Smooth muscle cell (in vitro differentiated cells): ENCODE measurements around the gene PBX4. TPM values are rescaled to one million over a fixed set of nuclear protein-coding genes. Genes with fewer than 3 reads are reported as not detected.

ENCODE experiments used
- DNase-seq: peaks from one replicate; lab custom pipeline; 2025; ENCODE audit not compliant: unreplicated experiment; lab: John Stamatoyannopoulos, UW
- H2AFZ ChIP-seq: fragments of 200-600 bp; sonication (generic); 2 replicates; pipeline ENCODE4 v1.6.0; 2016; ENCODE audit warnings: antibody characterized with exemption, low read depth, mild to moderate bottlenecking
- H3F3A ChIP-seq: fragments of 200-600 bp; sonication (generic); 2 replicates; pipeline ENCODE4 v1.6.0; 2017; ENCODE audit warnings: antibody characterized with exemption, low read depth
- H3K27ac ChIP-seq: fragments of 200-600 bp; sonication (generic); 2 replicates; pipeline ENCODE4 v1.5.1; 2016; ENCODE audit warnings: low read depth, mild to moderate bottlenecking
- H3K27me3 ChIP-seq: fragments of 200-600 bp; sonication (generic); 2 replicates; pipeline ENCODE4 v1.6.1; 2016; ENCODE audit warnings: low read depth, mild to moderate bottlenecking
- H3K36me3 ChIP-seq: fragments of 200-600 bp; sonication (generic); 2 replicates; pipeline ENCODE4 v1.5.1; 2016; ENCODE audit warnings: low read depth
- H3K4me1 ChIP-seq: fragments of 200-600 bp; sonication (generic); 2 replicates; pipeline ENCODE4 v1.5.1; 2016; ENCODE audit warnings: low read depth
- H3K4me2 ChIP-seq: fragments of 200-600 bp; sonication (generic); 2 replicates; pipeline ENCODE4 v1.6.0; 2016; ENCODE audit warnings: mild to moderate bottlenecking
- H3K4me3 ChIP-seq: fragments of 200-600 bp; sonication (generic); 2 replicates; pipeline ENCODE4 v1.5.1; 2016; ENCODE audit warnings: mild to moderate bottlenecking
- H3K79me2 ChIP-seq: fragments of 200-600 bp; sonication (generic); 2 replicates; pipeline ENCODE4 v1.6.0; 2016; ENCODE audit warnings: low read depth, mild to moderate bottlenecking
- H3K9ac ChIP-seq: fragments of 200-600 bp; sonication (generic); 2 replicates; pipeline ENCODE4 v1.6.0; 2016; ENCODE audit warnings: low read depth
- H3K9me3 ChIP-seq: fragments of 200-600 bp; sonication (generic); replicated peaks from 2 replicates; pipeline ENCODE4 v1.5.1; 2016; ENCODE audit warnings: low read depth
- H4K20me1 ChIP-seq: fragments of 200-600 bp; sonication (generic); 2 replicates; pipeline ENCODE4 v1.6.0; 2016; ENCODE audit warnings: low read depth
- CTCF ChIP-seq: fragments of 200-600 bp; sonication (generic); IDR thresholded peaks from 2 replicates; pipeline ENCODE4 v1.5.1; 2017; ENCODE audit warnings: borderline replicate concordance, mild to moderate bottlenecking, antibody characterized with exemption; ENCODE audit not compliant: insufficient read depth, poor library complexity, severe bottlenecking
- WGBS: methylation state at CpG from one replicate; pipeline ENCODE4 v1.1.7; 2016; ENCODE audit warnings: low lambda C conversion rate; 5-methylcytosine and 5-hydroxymethylcytosine counted together
- polyA plus RNA-seq: library from polyadenylated mRNA; unstranded; fragments of >200 nt; fragmentation: Nextera tagmentation; extraction: Ambion mirVana; gene quantifications from 2 replicates; pipeline ENCODE4 v1.2.1, GENCODE V29; 2016
- total RNA-seq: library from RNA; depleted of rRNA; stranded (reverse); fragments of >200 nt; gene quantifications from 2 replicates; pipeline ENCODE4 v1.2.3, GENCODE V29; 2014

PBX4 gene
- total and polyA plus RNA-seq, 2 experiments from 2014 or later: 1.7 to 2.5 TPM

GRCh38 chr19:19568802-19569756, 49.4 kb downstream of the PBX4 start:
- Histone ChIP-seq H3K36me3 (no peaks in the 10 kb centered on the region), H3K4me2 (no peak overlapping the region), H3K27ac (no peak overlapping the region), H3K4me1 (no peaks in the 10 kb centered on the region), H3K27me3 (no peaks in the 10 kb centered on the region), H4K20me1 (no peaks in the 10 kb centered on the region), H3K9me3 (no peaks in the 10 kb centered on the region), H3F3A (no peaks in the 10 kb centered on the region), H3K9ac (no peak overlapping the region), H3K4me3 (no peak overlapping the region), H2AFZ (no peak overlapping the region), H3K79me2 (no peaks in the 10 kb centered on the region)
- no peak for DNase-seq
- 92% methylated on average over 25 of the region's 25 CpGs for WGBS
- no peak for TF ChIP-seq CTCF

- H3K27ac ChIP-seq: no peak overlapping the region
- no peak overlapping the region for H2AFZ ChIP-seq
- no peaks in the 10 kb centered on the region for H3K9me3 ChIP-seq
- H3K9ac ChIP-seq: no peak overlapping the region
- WGBS: 92% methylated on average over 3 of the region's 3 CpGs
- no peaks in the 10 kb centered on the region for H3K36me3 ChIP-seq
- H3K27me3 ChIP-seq: no peaks in the 10 kb centered on the region
- no peaks in the 10 kb centered on the region for H3K4me1 ChIP-seq
- H3K79me2 ChIP-seq: no peaks in the 10 kb centered on the region
- no peak overlapping the region for H3K4me3 ChIP-seq
- no peak overlapping the region for H3K4me2 ChIP-seq
- H4K20me1 ChIP-seq: no peaks in the 10 kb centered on the region
- TF ChIP-seq CTCF: no peak
- no peaks in the 10 kb centered on the region for H3F3A ChIP-seq
- no peak for DNase-seq
These were observed 51.1 kb downstream of the PBX4 start for GRCh38 chr19:19567391-19567790.

GRCh38 chr19:19566306-19566705, 52.2 kb downstream of the PBX4 start:
- Histone ChIP-seq H3K9me3 (no peaks in the 10 kb centered on the region), H3K9ac (no peak overlapping the region), H3F3A (no peaks in the 10 kb centered on the region), H4K20me1 (no peaks in the 10 kb centered on the region), H3K79me2 (no peaks in the 10 kb centered on the region), H3K27ac (no peak overlapping the region), H3K4me1 (no peaks in the 10 kb centered on the region), H3K27me3 (no peaks in the 10 kb centered on the region), H3K36me3 (no peaks in the 10 kb centered on the region), H3K4me3 (no peak overlapping the region), H2AFZ (no peak overlapping the region), H3K4me2 (no peak overlapping the region)
- WGBS: 86% methylated on average over 7 of the region's 7 CpGs
- DNase-seq: no peak
- no peak for TF ChIP-seq CTCF

- no peaks in the 10 kb centered on the region for H3K79me2 ChIP-seq
These were observed 55.1 kb downstream of the PBX4 start for GRCh38 chr19:19563348-19563848.

More at GRCh38 chr19:19563348-19563848, 55.1 kb downstream of the PBX4 start:
- Histone ChIP-seq H3K4me3 (no peak overlapping the region), H3K4me2 (no peak overlapping the region), H3K27ac (no peak overlapping the region), H4K20me1 (no peaks in the 10 kb centered on the region), H3K4me1 (no peaks in the 10 kb centered on the region), H3K9me3 (no peaks in the 10 kb centered on the region), H2AFZ (no peak overlapping the region), H3K36me3 (no peaks in the 10 kb centered on the region), H3F3A (no peaks in the 10 kb centered on the region), H3K27me3 (no peaks in the 10 kb centered on the region), H3K9ac (no peak overlapping the region)
- WGBS: 96% methylated on average over 11 of the region's 17 CpGs
- TF ChIP-seq CTCF: no peak
- no peak for DNase-seq
